Measurements from ENCODE around the gene RARB.

RARB gene

GRCh38 chr3:25556447-25556846 is 128.4 kb downstream of the RARB start:
- no peak for DNase-seq

GRCh38 chr3:25557694-25558093 is 129.6 kb downstream of the RARB start:
- DNase-seq, result no peak

GRCh38 chr3:25558121-25558520 is 130.1 kb downstream of the RARB start:
- DNase-seq, result no peak

DNA sequence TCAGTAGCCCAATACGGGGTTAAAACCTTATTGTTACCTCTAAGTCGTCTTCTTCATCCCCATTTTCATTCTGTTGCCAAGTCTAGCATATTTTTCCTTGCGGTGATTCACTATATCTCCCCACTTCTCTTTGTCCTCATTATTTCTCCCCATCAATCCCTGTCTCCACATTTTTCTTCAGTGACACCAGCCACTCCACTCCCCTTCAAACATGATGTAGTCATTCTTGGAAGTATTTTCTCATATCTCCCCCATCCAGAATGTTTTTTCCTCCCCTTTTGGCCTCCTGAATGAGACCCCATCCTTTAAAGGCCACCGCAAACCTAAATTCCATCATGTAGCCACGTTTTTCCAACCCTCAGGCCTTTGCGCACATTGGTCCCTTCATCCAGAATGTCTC is 130.7 kb downstream of the RARB start:
- DNase-seq, result no peak

- no peak for DNase-seq
Observed at GRCh38 chr3:25563601-25564000, 135.5 kb downstream of the RARB start.

- DNase-seq, result no peak
Observed at GRCh38 chr3:25564075-25564474, 136.0 kb downstream of the RARB start.

GRCh38 chr3:25565807-25566206 is 137.7 kb downstream of the RARB start:
- no peak for DNase-seq

GRCh38 chr3:25566358-25566920 is 138.4 kb downstream of the RARB start:
- no peak for DNase-seq

DNA sequence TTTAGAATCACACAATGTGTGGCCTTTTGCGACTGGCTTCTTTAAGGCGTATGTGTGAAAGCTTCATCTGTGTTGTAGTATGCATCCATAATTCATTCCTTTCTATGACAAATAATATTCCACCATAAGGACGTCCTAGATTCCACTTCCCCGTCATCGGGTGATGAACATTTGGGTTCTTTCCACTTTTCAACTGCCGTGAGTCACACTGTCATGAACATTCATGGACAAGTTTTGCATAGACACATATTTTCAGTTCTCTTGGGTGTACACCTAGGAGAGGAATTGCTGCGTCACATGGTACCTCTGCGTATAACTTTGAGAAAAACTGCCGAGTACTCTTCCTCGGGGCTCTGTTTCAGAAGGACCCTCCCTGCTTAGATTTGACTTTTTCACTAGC is 139.3 kb downstream of the RARB start:
- DNase-seq, result no peak

DNA sequence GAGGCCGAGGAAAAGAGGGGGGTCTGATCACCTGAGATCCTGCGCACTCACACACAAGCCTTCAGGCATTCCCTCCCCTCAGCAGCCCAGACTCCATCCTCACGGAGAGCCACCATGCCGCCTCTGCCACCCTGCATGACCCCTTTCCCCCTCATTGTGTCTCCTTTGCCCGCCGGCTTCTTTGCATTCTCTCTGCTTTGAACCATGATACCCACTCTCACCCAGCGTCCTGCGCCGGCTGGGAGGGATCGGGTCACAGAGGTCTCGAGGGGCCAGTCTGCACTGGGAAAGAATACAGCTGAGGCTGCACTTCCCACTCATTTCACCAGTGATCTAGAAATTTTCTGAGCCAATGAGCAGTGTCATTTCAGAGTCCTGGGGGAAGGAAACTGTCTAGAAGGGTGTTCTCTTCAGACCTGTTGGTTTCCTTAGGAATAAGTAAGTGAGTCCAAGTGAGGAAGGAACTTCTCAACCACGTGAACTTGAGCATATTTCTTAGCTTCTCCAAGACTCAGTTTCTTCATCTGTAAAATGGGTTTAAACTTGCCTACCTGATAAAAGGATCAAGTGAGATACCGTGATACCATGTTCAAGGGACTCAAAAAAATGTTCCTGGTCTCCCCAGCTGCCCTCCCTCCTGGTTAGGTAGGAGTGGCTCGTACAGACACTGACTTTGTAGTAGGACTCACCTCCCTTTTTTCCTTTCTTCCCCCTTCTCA is 139.9 kb downstream of the RARB start:
- DNase-seq, result no peak

GRCh38 chr3:25568525-25569078 is 140.5 kb downstream of the RARB start:
- no peak for DNase-seq

GRCh38 chr3:25571285-25571684 is 143.2 kb downstream of the RARB start:
- DNase-seq, result no peak

GRCh38 chr3:25572336-25572735 is 144.3 kb downstream of the RARB start:
- no peak for DNase-seq

- DNase-seq, result no peak
Observed at GRCh38 chr3:25572919-25573385, 144.9 kb downstream of the RARB start.

- DNase-seq, result no peak
Observed at GRCh38 chr3:25573386-25574171, 145.5 kb downstream of the RARB start.

GRCh38 chr3:25574172-25574765 is 146.2 kb downstream of the RARB start:
- DNase-seq, result no peak

DNA sequence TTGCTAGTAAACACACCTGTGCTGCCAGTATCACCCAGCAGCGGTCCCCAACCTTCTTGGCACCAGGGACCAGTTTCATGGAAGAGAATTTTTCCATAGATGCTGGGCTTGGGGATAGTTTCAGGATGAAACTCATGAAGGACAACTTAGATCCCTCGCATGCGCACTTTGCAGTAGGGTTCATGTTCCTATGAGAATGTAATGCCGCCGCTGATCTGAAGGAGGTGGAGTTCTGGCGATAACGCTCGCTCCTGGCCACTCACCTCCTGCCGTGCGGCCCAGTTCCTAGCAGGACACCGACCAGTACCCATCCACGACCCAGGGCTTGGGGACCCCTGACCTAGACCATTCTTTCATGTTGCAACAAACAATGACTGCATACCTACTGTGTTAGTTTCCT is 146.9 kb downstream of the RARB start:
- no peak for DNase-seq

DNA sequence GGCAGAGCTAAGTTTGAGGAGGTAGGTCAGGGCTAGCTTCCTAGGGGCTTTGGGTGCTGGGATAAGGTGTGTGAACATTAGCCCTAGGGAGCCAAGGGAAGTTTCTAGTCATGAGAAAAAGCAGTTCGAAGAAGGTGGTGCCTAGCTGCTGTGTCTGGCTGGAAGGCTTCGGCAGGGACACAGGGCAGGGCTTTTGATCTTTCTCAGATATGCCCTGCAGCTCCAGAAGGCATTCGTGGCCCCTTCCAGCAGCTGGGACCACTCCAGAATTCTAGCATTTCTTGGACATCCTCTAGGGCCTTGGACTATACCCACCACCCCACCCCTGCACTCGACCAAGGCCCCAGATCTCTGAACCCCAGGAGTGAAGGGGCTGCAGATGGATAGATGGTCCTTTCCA is 148.1 kb downstream of the RARB start:
- no peak for DNase-seq

DNA sequence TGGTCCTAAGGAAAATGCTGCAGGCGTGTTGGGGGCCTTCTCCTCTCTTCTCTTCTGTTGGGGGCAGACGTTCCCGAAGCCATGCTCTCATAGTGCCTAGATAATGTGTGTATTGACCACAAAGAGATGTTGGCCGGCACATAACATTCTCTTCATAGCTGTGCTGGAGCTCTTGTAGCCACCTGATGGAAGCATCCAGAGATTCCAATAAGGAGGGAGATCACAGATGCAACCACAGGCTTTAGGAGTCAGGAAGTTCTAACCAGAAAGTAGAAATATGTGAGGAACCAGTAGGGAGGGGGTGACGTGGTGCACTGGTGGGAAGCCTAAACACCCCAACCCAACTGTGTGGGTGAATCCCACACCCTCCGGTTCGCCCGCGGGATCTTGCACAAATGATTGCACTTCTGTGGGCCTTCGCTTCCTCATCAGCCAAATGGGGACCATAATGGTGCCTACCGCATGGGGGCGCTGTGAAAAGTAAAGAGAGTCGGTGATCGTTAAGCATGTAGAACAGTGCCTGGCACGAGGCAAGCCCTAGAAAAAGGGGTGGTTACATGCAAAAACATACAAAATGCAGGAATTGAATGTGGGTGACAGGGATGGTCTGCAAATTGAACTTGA is 148.9 kb downstream of the RARB start:
- no peak for DNase-seq

GRCh38 chr3:25578059-25578458 is 150.0 kb downstream of the RARB start:
- DNase-seq, result no peak

DNA sequence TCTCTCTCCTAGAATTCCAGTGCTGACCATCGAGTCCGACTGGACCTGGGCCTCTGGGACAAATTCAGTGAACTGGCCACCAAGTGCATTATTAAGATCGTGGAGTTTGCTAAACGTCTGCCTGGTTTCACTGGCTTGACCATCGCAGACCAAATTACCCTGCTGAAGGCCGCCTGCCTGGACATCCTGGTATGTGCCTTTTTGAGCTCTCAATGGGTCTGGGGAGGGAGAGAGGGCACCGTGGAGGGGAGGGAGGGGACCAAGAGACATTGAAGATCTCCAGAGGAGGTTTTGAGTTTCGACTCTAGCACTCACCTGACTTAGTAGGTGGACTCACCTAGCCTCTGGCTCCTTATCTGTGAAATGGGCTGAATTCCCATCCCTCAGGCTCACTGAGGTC is 152.5 kb downstream of the RARB start:
- DNase-seq, result no peak

- no peak for DNase-seq
Observed at GRCh38 chr3:25581335-25581734, 153.3 kb downstream of the RARB start.

GRCh38 chr3:25581823-25582222 is 153.8 kb downstream of the RARB start:
- DNase-seq, result no peak

Data from activated CD4-positive, alpha-beta T cell treated with anti-CD3 and anti-CD28 coated beads, Interleukin-2, amount 50 U/mL, for 4 hours (primary cell).